Right renal cortex interstitium (tissue), 3 donors: Measurements from ENCODE around the gene EFNA1. TPM values are rescaled to one million over a fixed set of nuclear protein-coding genes. Genes with fewer than 3 reads are reported as not detected.
"Not testable (repeated sequence)": the region's sequence is repeated elsewhere in the genome, so short reads cannot be mapped to it uniquely, and the experiment has no call there.

Experiments
- DNase-seq, 3 donors: peaks; one replicate each; pipeline ENCODE4 v3.0.0-alpha.2; 2013; ENCODE audit warnings: low read depth in 3 of 3, low spot score in 2 of 3
- polyA plus RNA-seq, 3 donors: library from polyadenylated mRNA; unstranded; fragments of 120-200 nt; gene quantifications; one replicate each; pipeline ENCODE4 v1.2.1, GENCODE V29; 2013; ENCODE audit not compliant: insufficient read length in 3 of 3

EFNA1 gene
- polyA plus RNA-seq, 3 donors = 68.2 to 78.3 (median 74.4) TPM

- DNase-seq = no peak
Observed at GRCh38 chr1:155140630-155140953, 12.9 kb downstream of the EFNA1 start.

GRCh38 chr1:155141749-155142148 lies 14.1 kb downstream of the EFNA1 start:
- no peak for DNase-seq

GRCh38 chr1:155145491-155145890 lies 17.8 kb downstream of the EFNA1 start:
- no peak for DNase-seq

GRCh38 chr1:155155996-155156643 lies 28.4 kb downstream of the EFNA1 start:
- not testable (repeated sequence) for DNase-seq

- DNase-seq = no peak
Observed at GRCh38 chr1:155158991-155159390, 31.3 kb downstream of the EFNA1 start.

GRCh38 chr1:155160128-155160527 lies 32.5 kb downstream of the EFNA1 start:
- DNase-seq = no peak

- DNase-seq = not testable (repeated sequence)
Observed at GRCh38 chr1:155162631-155163030, 35.0 kb downstream of the EFNA1 start.

GRCh38 chr1:155163785-155164184 lies 36.1 kb downstream of the EFNA1 start:
- DNase-seq = not testable (repeated sequence)

GRCh38 chr1:155164625-155165024 lies 36.9 kb downstream of the EFNA1 start:
- DNase-seq = not testable (repeated sequence)

GRCh38 chr1:155166051-155166470 lies 38.4 kb downstream of the EFNA1 start:
- DNase-seq = no peak

GRCh38 chr1:155166471-155167165 lies 38.9 kb downstream of the EFNA1 start:
- DNase-seq = no peak

- no peak for DNase-seq
Observed at GRCh38 chr1:155167166-155168104, 39.8 kb downstream of the EFNA1 start.

GRCh38 chr1:155168105-155168445 lies 40.4 kb downstream of the EFNA1 start:
- DNase-seq = not testable (repeated sequence)

GRCh38 chr1:155168456-155169210 lies 41.0 kb downstream of the EFNA1 start:
- no peak for DNase-seq

- no peak for DNase-seq
Observed at GRCh38 chr1:155169541-155169940, 41.9 kb downstream of the EFNA1 start.

GRCh38 chr1:155170101-155170785 lies 42.6 kb downstream of the EFNA1 start:
- no peak for DNase-seq

- DNase-seq = no peak
Observed at GRCh38 chr1:155170806-155171205, 43.1 kb downstream of the EFNA1 start.

- no peak for DNase-seq
Observed at GRCh38 chr1:155171836-155172731, 44.4 kb downstream of the EFNA1 start.
